WTC11 (cell line): ENCODE measurements around the gene OGDH. TPM values are rescaled to one million over a fixed set of nuclear protein-coding genes. Genes with fewer than 3 reads are reported as not detected.
A peak's percentile ranks its signal among the peaks of the same experiment; 100 is the strongest.

ENCODE experiments used
- ATAC-seq: fragments of 200-7000 bp; cut with Tn5 transposase; 2 replicates; pipeline ENCODE4 v1.10.0; 2021; ENCODE audit warnings: mild to moderate bottlenecking, moderate library complexity
- CTCF ChIA-PET: fragments of 300-600 bp; sonication (Branson Sonifier 250); formaldehyde crosslinking; loops from one replicate; lab custom pipeline; 2021; ENCODE audit warnings: antibody characterized with exemption; lab: Charles Lee
- POLR2A ChIA-PET: fragments of 350-600 bp; sonication (Branson Sonifier 250); formaldehyde crosslinking; loops from one replicate; lab custom pipeline; 2021; ENCODE audit warnings: antibody characterized with exemption; lab: Charles Lee
- DNase-seq: peaks from one replicate; pipeline ENCODE4 v3.0.0; 2021; ENCODE audit warnings: low spot score
- H3K27ac Mint-ChIP-seq: 2 replicates; pipeline ENCODE4 v1.8.0; 2021; ENCODE audit warnings: mixed read lengths
- H3K27me3 Mint-ChIP-seq: 2 replicates; pipeline ENCODE4 v1.8.0; 2021; ENCODE audit warnings: low read depth, mild to moderate bottlenecking, moderate library complexity, mixed read lengths
- H3K36me3 Mint-ChIP-seq: 2 replicates; pipeline ENCODE4 v1.8.0; 2021; ENCODE audit warnings: mixed read lengths
- H3K4me1 Mint-ChIP-seq: 2 replicates; pipeline ENCODE4 v1.8.0; 2022; ENCODE audit warnings: mixed read lengths
- H3K4me3 Mint-ChIP-seq: 2 replicates; pipeline ENCODE4 v1.8.0; 2021; ENCODE audit warnings: mild to moderate bottlenecking, moderate library complexity, mixed read lengths
- H3K9me3 Mint-ChIP-seq: 2 replicates; pipeline ENCODE4 v1.8.0; 2021; ENCODE audit warnings: mixed read lengths
- ELF4 ChIP-seq: sonication (generic); formaldehyde crosslinking; IDR thresholded peaks from 2 replicates; pipeline ENCODE4 v1.8.1; 2022; ENCODE audit warnings: low read depth, mild to moderate bottlenecking, moderate library complexity, missing genetic modification reagents
- FOXK1 ChIP-seq: sonication (generic); formaldehyde crosslinking; IDR thresholded peaks from 2 replicates; pipeline ENCODE4 v1.8.0; 2022; ENCODE audit warnings: mild to moderate bottlenecking, moderate library complexity, missing genetic modification reagents
- FOXP1 ChIP-seq: sonication (generic); formaldehyde crosslinking; IDR thresholded peaks from 2 replicates; pipeline ENCODE4 v1.8.0; 2022; ENCODE audit warnings: missing genetic modification reagents, mild to moderate bottlenecking, moderate library complexity, borderline replicate concordance
- JUN ChIP-seq: sonication (generic); formaldehyde crosslinking; IDR thresholded peaks from 2 replicates; pipeline ENCODE4 v1.8.0; 2023; ENCODE audit warnings: mild to moderate bottlenecking, missing genetic modification reagents
- NFYB ChIP-seq: sonication (generic); formaldehyde crosslinking; conservative IDR thresholded peaks from 2 replicates; pipeline ENCODE4 v1.8.0; 2022; ENCODE audit warnings: low read depth, missing genetic modification reagents
- TP53 ChIP-seq: sonication (generic); formaldehyde crosslinking; IDR thresholded peaks from 2 replicates; pipeline ENCODE4 v1.8.1; 2023; ENCODE audit warnings: mild to moderate bottlenecking, missing genetic modification reagents
- ZNF219 ChIP-seq: sonication (generic); formaldehyde crosslinking; IDR thresholded peaks from 2 replicates; pipeline ENCODE4 v1.8.0; 2023; ENCODE audit warnings: missing genetic modification reagents, mild to moderate bottlenecking, borderline replicate concordance
- total RNA-seq: library from RNA; stranded (reverse); gene quantifications from 3 replicates; pipeline ENCODE4 v1.2.3, GENCODE V29; 2021
- TF ChIP-seq, protein P1 (sequence below): sonication (generic); formaldehyde crosslinking; IDR thresholded peaks from 2 replicates; pipeline ENCODE4 v1.8.0; 2022; ENCODE audit warnings: mild to moderate bottlenecking, missing genetic modification reagents
- TF ChIP-seq, protein P2 (sequence below): sonication (generic); formaldehyde crosslinking; IDR thresholded peaks from 2 replicates; pipeline ENCODE4 v1.8.0; 2022; ENCODE audit warnings: mild to moderate bottlenecking, missing genetic modification reagents
- TF ChIP-seq, protein P3 (sequence below): sonication (generic); formaldehyde crosslinking; IDR thresholded peaks from 2 replicates; pipeline ENCODE4 v1.8.1; 2023; ENCODE audit warnings: mild to moderate bottlenecking, missing genetic modification reagents, moderate library complexity
- TF ChIP-seq, protein P4 (sequence below): sonication (generic); formaldehyde crosslinking; IDR thresholded peaks from 2 replicates; pipeline ENCODE4 v1.8.0; 2023; ENCODE audit warnings: mild to moderate bottlenecking, missing genetic modification reagents
- TF ChIP-seq, protein P5 (sequence below): fragments of 250-450 bp; sonication (Bioruptor Pico); IDR thresholded peaks from 2 replicates; pipeline ENCODE4 v1.9.0; 2021; ENCODE audit warnings: mild to moderate bottlenecking
- TF ChIP-seq, protein P6 (sequence below): sonication (generic); formaldehyde crosslinking; IDR thresholded peaks from 2 replicates; pipeline ENCODE4 v1.8.0; 2023; ENCODE audit warnings: missing genetic modification reagents, mild to moderate bottlenecking, borderline replicate concordance

Gene OGDH
- total RNA-seq, 1 experiment from 2014 or later: 79.6 TPM

DNA sequence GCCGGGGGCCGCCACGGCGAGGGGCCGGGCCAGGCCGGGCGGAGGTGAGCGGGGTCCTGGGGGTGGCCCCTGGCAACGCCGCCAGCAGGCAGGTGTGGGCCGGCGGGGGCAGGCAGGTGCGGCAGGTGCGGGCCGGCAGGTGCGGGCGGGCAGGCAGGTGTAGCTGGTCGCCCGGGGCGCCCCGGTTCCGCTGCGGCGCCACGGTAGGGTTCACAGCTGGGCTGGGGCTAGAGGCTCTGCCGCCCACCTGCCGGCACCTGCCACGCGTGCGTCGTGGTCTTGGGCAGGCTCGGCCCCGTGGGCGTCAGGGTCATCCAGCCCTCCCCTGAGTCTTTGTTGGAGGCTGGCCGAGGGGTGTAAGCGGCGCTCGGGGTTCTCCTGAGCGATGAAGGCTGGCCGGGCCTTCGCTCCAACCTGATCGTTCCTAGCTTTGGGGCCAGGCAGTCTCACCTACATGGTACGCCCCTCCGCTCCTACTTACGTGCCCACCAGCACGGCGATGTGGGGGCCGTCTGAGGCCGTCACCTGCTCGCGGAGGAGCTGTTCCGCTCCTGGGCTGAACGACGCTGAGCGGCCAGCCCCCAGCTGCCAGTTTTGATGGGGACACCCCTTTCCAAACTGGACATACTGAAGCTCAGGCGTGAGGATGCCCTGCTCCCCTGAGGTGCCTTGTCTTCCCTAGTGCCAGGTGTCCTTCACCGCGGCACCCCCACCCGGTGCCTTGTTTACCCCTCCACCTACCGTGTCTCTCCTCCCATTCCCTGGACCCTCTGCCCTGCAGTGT lies 142.7 kb downstream of the OGDH start (continued):
- TF ChIP-seq, protein P1, sequence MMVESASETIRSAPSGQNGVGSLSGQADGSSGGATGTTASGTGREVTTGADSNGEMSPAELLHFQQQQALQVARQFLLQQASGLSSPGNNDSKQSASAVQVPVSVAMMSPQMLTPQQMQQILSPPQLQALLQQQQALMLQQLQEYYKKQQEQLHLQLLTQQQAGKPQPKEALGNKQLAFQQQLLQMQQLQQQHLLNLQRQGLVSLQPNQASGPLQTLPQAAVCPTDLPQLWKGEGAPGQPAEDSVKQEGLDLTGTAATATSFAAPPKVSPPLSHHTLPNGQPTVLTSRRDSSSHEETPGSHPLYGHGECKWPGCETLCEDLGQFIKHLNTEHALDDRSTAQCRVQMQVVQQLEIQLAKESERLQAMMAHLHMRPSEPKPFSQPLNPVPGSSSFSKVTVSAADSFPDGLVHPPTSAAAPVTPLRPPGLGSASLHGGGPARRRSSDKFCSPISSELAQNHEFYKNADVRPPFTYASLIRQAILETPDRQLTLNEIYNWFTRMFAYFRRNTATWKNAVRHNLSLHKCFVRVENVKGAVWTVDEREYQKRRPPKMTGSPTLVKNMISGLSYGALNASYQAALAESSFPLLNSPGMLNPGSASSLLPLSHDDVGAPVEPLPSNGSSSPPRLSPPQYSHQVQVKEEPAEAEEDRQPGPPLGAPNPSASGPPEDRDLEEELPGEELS (CRISPR knock-in tag): 0 out of 2 replicates have a peak, but pooled peaks have one; percentile 18
- TF ChIP-seq FOXP1 (CRISPR knock-in tag): 0 out of 2 replicates have a peak, but pooled peaks have one; percentile 9
- no peak for TF ChIP-seq ELF4
- TF ChIP-seq, protein P2, sequence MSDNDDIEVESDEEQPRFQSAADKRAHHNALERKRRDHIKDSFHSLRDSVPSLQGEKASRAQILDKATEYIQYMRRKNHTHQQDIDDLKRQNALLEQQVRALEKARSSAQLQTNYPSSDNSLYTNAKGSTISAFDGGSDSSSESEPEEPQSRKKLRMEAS: peak; percentile 17; the same call in 1 of the 2 replicates
- 0 out of 2 replicates have a peak, but pooled peaks have one; percentile 2 for TF ChIP-seq TP53 (CRISPR knock-in tag)
- TF ChIP-seq ZNF219: no peak
- TF ChIP-seq FOXK1: no peak
- TF ChIP-seq, protein P3, sequence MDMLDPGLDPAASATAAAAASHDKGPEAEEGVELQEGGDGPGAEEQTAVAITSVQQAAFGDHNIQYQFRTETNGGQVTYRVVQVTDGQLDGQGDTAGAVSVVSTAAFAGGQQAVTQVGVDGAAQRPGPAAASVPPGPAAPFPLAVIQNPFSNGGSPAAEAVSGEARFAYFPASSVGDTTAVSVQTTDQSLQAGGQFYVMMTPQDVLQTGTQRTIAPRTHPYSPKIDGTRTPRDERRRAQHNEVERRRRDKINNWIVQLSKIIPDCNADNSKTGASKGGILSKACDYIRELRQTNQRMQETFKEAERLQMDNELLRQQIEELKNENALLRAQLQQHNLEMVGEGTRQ (CRISPR knock-in tag): 0 out of 2 replicates have a peak, but pooled peaks have one; percentile 10
- TF ChIP-seq JUN (CRISPR knock-in tag): peak; percentile 6; the same call in 1 of the 2 replicates
- TF ChIP-seq, protein P4, sequence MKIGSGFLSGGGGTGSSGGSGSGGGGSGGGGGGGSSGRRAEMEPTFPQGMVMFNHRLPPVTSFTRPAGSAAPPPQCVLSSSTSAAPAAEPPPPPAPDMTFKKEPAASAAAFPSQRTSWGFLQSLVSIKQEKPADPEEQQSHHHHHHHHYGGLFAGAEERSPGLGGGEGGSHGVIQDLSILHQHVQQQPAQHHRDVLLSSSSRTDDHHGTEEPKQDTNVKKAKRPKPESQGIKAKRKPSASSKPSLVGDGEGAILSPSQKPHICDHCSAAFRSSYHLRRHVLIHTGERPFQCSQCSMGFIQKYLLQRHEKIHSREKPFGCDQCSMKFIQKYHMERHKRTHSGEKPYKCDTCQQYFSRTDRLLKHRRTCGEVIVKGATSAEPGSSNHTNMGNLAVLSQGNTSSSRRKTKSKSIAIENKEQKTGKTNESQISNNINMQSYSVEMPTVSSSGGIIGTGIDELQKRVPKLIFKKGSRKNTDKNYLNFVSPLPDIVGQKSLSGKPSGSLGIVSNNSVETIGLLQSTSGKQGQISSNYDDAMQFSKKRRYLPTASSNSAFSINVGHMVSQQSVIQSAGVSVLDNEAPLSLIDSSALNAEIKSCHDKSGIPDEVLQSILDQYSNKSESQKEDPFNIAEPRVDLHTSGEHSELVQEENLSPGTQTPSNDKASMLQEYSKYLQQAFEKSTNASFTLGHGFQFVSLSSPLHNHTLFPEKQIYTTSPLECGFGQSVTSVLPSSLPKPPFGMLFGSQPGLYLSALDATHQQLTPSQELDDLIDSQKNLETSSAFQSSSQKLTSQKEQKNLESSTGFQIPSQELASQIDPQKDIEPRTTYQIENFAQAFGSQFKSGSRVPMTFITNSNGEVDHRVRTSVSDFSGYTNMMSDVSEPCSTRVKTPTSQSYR (CRISPR knock-in tag): no peak
- TF ChIP-seq, protein P5, sequence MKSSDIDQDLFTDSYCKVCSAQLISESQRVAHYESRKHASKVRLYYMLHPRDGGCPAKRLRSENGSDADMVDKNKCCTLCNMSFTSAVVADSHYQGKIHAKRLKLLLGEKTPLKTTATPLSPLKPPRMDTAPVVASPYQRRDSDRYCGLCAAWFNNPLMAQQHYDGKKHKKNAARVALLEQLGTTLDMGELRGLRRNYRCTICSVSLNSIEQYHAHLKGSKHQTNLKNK (CRISPR knock-in tag): no peak
- TF ChIP-seq, protein P6, sequence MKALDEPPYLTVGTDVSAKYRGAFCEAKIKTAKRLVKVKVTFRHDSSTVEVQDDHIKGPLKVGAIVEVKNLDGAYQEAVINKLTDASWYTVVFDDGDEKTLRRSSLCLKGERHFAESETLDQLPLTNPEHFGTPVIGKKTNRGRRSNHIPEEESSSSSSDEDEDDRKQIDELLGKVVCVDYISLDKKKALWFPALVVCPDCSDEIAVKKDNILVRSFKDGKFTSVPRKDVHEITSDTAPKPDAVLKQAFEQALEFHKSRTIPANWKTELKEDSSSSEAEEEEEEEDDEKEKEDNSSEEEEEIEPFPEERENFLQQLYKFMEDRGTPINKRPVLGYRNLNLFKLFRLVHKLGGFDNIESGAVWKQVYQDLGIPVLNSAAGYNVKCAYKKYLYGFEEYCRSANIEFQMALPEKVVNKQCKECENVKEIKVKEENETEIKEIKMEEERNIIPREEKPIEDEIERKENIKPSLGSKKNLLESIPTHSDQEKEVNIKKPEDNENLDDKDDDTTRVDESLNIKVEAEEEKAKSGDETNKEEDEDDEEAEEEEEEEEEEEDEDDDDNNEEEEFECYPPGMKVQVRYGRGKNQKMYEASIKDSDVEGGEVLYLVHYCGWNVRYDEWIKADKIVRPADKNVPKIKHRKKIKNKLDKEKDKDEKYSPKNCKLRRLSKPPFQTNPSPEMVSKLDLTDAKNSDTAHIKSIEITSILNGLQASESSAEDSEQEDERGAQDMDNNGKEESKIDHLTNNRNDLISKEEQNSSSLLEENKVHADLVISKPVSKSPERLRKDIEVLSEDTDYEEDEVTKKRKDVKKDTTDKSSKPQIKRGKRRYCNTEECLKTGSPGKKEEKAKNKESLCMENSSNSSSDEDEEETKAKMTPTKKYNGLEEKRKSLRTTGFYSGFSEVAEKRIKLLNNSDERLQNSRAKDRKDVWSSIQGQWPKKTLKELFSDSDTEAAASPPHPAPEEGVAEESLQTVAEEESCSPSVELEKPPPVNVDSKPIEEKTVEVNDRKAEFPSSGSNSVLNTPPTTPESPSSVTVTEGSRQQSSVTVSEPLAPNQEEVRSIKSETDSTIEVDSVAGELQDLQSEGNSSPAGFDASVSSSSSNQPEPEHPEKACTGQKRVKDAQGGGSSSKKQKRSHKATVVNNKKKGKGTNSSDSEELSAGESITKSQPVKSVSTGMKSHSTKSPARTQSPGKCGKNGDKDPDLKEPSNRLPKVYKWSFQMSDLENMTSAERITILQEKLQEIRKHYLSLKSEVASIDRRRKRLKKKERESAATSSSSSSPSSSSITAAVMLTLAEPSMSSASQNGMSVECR (CRISPR knock-in tag): 0 out of 2 replicates have a peak, but pooled peaks have one; percentile 30

DNA sequence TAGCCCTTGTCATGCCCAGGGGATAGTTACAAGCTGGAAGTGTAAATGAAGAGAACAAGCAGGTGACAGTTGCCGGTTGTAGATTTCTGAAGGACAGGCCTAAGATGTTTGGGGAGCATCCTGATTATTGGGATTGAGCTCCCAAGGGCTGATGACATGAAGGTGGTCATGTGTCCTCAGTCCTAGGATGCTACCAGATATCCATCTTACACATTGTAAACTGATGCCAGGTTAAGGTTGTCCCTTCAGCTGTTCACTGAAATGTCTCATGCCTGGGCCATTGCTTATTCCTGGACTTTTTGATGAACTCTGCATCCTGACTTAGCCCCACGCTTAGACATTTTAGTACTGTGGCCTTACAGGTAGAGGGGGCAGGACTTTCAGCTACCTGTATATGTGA lies 143.6 kb downstream of the OGDH start:
- Mint-ChIP-seq H3K4me3 (peak overlapping the region; percentile 89), H3K27me3 (no peaks in the 10 kb centered on the region; the same call in 1 of the 2 replicates), H3K9me3 (no peaks in the 10 kb centered on the region), H3K27ac (no peak overlapping the region), H3K36me3 (peaks cover 12% of the 10 kb centered on the region), H3K4me1 (peaks cover 43% of the 10 kb centered on the region)
- DNase-seq (no peak), ATAC-seq (no peak)
- CTCF ChIA-PET: interaction anchor here (1.5 kb wide), 1 partner anchor 18 kb away, joined by 5 read pairs; no protein-coding TSS in a partner anchor
- POLR2A ChIA-PET: interaction anchor here (1.5 kb wide), 1 partner anchor 111 kb away, joined by 5 read pairs; no protein-coding TSS in a partner anchor
- no peak for TF ChIP-seq NFYB (CRISPR knock-in tag)
